ENCODE data around the gene NRG3.

Gene NRG3

DNA sequence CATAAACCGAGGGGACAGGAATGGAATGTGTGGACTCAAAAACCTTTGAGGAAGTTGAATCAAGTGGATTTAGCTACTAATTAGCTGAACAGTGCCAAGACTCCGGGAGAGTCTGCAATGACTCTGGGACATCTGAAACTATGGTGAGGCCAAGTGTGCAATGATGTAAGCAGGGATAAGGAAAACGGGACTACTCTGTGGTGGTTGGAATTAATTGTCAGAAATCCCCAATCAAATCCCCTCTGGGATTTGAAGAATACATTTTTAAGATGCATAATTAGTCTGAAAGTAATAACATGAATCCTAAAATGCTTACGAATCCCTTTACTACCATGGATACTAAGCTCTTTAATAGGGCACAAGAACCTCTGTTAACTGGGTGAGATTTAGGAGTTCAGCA, 602.8 kb downstream of the NRG3 start:
- no peak for DNase-seq (ENCODE audit: low spot score)

DNA sequence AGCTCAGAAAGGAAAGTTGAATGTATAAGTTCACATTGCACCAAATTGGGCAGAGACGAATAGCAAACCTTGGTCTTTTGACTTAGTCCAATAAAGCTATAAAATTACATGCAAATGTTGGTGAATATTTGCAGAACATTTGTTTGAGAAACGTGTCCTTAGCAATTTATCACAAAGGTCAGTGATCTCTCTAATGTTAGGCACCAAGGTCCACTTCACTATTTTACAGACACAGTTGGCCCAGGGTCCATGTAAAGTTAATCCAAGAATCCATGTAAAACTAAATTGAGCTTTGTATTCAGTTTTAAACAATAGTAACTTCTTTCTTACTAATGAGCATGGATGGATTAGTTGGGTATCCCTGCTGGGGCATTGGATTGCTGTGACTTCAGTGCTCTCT, 617.7 kb downstream of the NRG3 start:
- DNase-seq (ENCODE audit: low spot score): no peak

- no peak for DNase-seq (ENCODE audit: low spot score)
Observed at GRCh38 chr10:82496114-82496513, 621.1 kb downstream of the NRG3 start.

GRCh38 chr10:82497439-82497838, 622.4 kb downstream of the NRG3 start:
- DNase-seq (ENCODE audit: low spot score): no peak

GRCh38 chr10:82498976-82499375, 624.0 kb downstream of the NRG3 start:
- DNase-seq (ENCODE audit: low spot score): no peak

GRCh38 chr10:82505009-82505408, 630.0 kb downstream of the NRG3 start:
- DNase-seq (ENCODE audit: low spot score): no peak

DNA sequence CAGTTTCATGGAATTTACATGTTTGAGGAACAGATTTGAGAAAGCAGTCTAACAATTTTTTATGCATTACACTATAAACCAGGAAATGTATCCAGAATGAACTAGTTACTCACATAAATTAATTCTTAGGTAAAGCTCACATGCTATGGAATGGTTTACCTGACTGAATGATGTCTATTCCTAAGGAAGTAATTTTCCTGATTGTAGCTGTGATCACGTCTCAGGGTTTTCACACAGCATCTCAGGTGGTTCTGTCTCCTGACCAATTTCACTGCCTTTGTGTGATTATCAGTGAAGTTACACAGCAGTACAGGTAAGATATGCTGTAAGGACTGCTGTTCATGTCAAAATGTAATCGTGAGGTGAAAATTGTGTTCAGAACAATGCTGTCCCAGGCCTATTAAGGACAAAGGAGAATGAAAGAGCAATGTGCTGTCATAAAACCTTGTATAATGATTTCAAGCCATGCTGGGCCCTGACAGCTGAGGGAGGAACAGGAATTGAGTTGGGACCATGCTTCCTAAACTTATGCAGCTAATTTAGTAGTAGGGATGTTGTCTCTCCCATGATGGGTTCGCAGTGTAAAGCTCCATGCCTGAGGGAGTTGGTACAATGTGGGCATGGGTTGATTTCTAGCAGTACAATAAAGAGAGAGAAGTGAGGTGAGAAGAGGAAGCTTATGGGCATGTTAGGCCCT, 631.8 kb downstream of the NRG3 start:
- DNase-seq (ENCODE audit: low spot score): no peak

- no peak for DNase-seq (ENCODE audit: low spot score)
Observed at GRCh38 chr10:82515256-82515655, 640.3 kb downstream of the NRG3 start.

GRCh38 chr10:82529062-82529461, 654.1 kb downstream of the NRG3 start:
- no peak for DNase-seq (ENCODE audit: low spot score)

DNA sequence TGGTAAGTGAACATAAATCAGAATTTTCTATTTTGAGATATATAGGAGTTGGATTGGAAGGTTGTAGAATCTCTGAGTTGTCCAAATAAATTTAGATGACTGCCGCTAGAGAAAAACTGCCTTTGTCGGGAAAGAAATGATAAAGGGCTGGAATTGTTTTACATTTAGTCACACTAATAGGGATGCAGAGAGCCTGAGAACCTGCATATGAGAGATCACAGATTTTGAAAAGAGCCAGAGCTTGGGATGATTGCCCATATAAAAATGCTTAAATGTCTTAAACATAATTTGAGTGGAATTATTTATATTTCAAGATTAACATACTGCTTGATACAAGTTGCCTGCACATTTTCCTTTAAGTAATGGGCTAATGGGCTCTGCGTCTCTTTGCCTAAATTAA, 660.5 kb downstream of the NRG3 start:
- no peak for DNase-seq (ENCODE audit: low spot score)

GRCh38 chr10:82536668-82537067, 661.7 kb downstream of the NRG3 start:
- no peak for DNase-seq (ENCODE audit: low spot score)

GRCh38 chr10:82538272-82538671, 663.3 kb downstream of the NRG3 start:
- no peak for DNase-seq (ENCODE audit: low spot score)

DNA sequence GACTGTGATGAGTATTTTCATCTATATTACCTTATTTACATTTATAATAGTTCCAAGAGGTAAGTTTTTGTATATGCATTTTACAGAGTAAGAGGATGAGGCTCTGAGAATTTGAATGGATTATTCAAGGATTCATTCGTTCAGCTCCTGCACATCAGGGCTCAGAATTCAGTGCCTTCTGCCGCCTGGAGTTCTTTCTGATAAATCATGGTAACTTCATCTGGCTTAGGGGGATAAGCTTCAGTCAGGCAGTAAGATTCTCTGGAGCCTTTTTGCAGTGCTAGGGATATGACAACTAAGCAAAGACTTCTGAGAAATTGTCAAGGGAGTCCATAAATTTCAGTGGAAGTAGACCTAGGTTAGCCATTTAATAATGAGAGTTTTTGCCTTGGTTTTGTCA, 668.6 kb downstream of the NRG3 start:
- no peak for DNase-seq (ENCODE audit: low spot score)

DNA sequence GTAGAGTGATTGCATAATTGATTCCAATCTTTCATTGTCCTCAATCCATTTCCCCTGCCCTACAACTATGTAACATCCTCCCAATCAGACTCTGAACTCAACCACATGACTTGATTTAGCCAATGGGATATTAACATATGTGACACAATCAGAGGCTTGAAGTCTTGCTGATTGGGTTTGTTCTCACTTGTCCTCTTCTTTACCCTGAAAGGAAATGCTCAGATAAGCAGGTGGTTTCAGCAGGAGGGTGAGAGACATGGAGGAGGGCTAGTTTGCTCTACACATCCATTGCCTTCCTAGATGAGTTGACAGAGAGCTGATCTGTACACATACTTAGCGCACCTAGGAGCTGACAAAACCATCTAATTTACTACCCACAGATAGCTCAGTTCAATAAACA, 669.4 kb downstream of the NRG3 start:
- no peak for DNase-seq (ENCODE audit: low spot score)

DNA sequence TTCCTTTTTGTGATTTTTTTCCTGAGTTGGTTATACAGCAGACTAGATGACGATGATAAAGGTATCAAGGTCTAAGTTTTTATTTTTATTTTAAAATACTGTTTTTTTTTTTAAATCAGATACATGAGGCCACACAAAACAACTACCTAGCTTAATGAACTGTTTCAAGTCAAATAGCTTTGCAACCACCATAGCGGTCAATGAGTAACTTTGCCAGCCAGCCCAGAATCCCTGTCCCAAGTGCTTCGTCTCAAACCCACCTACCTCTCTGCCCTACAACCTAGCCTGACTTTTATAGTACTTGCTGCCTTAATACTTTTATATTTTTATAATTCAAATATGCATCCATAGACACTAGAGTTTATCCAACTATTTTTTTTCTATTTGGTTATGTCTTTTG, 676.5 kb downstream of the NRG3 start:
- DNase-seq (ENCODE audit: low spot score): no peak

DNA sequence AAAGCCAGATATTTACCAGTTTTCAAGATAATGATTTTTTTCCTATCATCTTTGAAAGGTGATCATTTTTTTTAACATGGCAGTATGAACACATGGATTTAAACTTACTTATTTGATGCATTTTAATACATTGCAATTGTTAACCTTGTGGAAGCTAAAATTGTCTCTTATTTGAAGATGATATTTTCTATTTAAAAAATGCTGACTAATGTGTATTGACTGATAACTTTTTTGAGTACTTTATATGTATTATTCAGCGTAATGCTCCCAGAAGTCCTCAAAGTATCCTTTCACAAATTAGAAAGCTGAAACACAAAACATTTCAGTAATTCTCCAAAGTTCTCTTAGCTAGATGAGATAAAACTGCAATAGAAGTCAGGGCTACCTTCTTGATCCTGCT, 677.3 kb downstream of the NRG3 start:
- no peak for DNase-seq (ENCODE audit: low spot score)

GRCh38 chr10:82554381-82554780, 679.4 kb downstream of the NRG3 start:
- DNase-seq (ENCODE audit: low spot score): no peak

DNA sequence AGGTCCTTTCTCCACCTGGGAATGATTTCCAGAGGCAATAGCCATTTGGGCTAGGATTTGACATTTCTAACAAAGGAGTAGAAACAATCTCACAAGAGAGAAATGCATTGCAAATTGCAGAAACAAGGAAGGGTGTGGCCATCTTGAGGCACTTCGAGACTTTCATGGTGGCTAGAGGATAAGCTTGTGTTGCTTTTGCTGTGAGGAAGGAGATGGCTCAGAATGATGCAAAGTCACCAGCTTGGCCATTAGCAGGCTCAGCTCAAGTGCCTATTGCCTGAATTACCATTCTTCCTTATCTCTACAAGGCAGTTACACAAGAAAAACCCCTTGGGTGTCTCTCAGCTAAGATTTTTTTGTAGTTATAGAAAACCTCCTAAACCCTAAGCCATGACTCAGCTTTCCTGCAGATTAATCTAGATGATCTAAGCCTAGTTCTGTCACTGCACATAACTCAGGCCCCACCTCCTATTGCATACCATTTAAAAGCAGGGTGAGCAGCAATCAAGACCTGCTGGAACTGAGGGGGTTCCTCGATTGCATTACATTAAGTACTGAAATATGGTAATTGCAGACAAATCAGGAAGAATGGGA, 683.1 kb downstream of the NRG3 start:
- no peak for DNase-seq (ENCODE audit: low spot score)

- no peak for DNase-seq (ENCODE audit: low spot score)
Observed at GRCh38 chr10:82564353-82565196, 689.6 kb downstream of the NRG3 start.

GRCh38 chr10:82565197-82565575, 690.2 kb downstream of the NRG3 start:
- DNase-seq (ENCODE audit: low spot score): no peak

- DNase-seq (ENCODE audit: low spot score): no peak
Observed at GRCh38 chr10:82572744-82573143, 697.8 kb downstream of the NRG3 start.

GRCh38 chr10:82574081-82574480, 699.1 kb downstream of the NRG3 start:
- no peak for DNase-seq (ENCODE audit: low spot score)

GRCh38 chr10:82575318-82575717, 700.3 kb downstream of the NRG3 start:
- no peak for DNase-seq (ENCODE audit: low spot score)

Measured in Ammon's horn (tissue), 1 donor.